ENCODE measurements around the gene CA11. TPM values are rescaled to one million over a fixed set of nuclear protein-coding genes. Genes with fewer than 3 reads are reported as not detected.

CA11 gene
- total and polyA plus RNA-seq, 9 of the 15 experiments (the other 6 are each of a cell fraction or from before 2014, with no cell fraction given) = 2.9 to 19.9 (median 8.3) TPM

GRCh38 chr19:48634036-48634342 is 12.0 kb downstream of the CA11 start:
- peak overlapping the region; percentile 59 to 61; a peak in 3 of 4 replicates for H3K9ac ChIP-seq (ENCODE audit: insufficient read depth in 1 of 2, low read depth in 2 of 2, low read length in 2 of 2)
- H3K27me3 ChIP-seq (ENCODE audit: control insufficient read depth in 2 of 2, insufficient read depth in 2 of 2, low read length in 2 of 2) = no peaks in the 10 kb centered on the region
- H3K9me1 ChIP-seq (ENCODE audit: control insufficient read depth, insufficient read depth, low read length) = peaks cover 4% of the 10 kb centered on the region
- no TSS peak for BruUV-seq (replicated peaks)
- H2AFZ ChIP-seq (ENCODE audit: low read depth, low read length) = peak overlapping the region; percentile 86
- 22% methylated on average over 7 of the region's 7 CpGs for WGBS (ENCODE audit: insufficient coverage, low coverage, missing lambda C conversion rate)
- H4K20me1 ChIP-seq (replicated peaks; ENCODE audit: control insufficient read depth, insufficient read depth, low read length) = 0 out of 2 replicates have a peak, but pooled peaks cover 4% of the 10 kb centered on the region
- POLR2A ChIA-PET = interaction anchor here (0.6 to 2.4 kb wide), 8 partner anchors 9 to 300 kb away, joined by 3 to 18 read pairs (median 4); partner anchors contain the start of genes DHDH, RPL18 and SPHK2
- peaks cover 40 to 86% of the 10 kb centered on the region in 2 experiments for H3K4me1 ChIP-seq (replicated peaks in 1 of 2; ENCODE audit: control insufficient read depth in 2 of 2, insufficient read depth in 2 of 2, low read length in 2 of 2)
- peaks cover 16% of the 10 kb centered on the region; the same call in 2 of the 3 replicates for H3K79me2 ChIP-seq (ENCODE audit: control insufficient read depth, insufficient read depth, low read length)
- H3K36me3 ChIP-seq (ENCODE audit: control insufficient read depth, insufficient read depth, low read length) = peaks cover 2% of the 10 kb centered on the region; the same call in 1 of the 3 replicates
- intact Hi-C loops (cut with micrococcal nuclease) = no loop called here
- peak overlapping the region; percentile 83 for H3K4me2 ChIP-seq (ENCODE audit: insufficient read depth, low read length)
- H3K9me3 ChIP-seq (replicated peaks; ENCODE audit: control insufficient read depth, insufficient read depth, low read depth, low read length) = no peaks in the 10 kb centered on the region
- in situ Hi-C loops (cut with MboI) = no loop called here
- CTCF ChIA-PET (ENCODE audit: low intra/inter-chr PET ratio) = no interaction called here
- peak overlapping the region; percentile 19; the same call in 1 of the 2 replicates for H3K4me3 ChIP-seq
- DNase-seq (ENCODE audit: extremely low read depth in 1 of 4, low spot score in 3 of 4) (no peak), ATAC-seq (no peak), FAIRE-seq (no peak)
- peak overlapping the region; percentile 88 for H3K27ac ChIP-seq (ENCODE audit: extremely low read depth, low read depth, low read length)
- TF ChIP-seq, protein P1, sequence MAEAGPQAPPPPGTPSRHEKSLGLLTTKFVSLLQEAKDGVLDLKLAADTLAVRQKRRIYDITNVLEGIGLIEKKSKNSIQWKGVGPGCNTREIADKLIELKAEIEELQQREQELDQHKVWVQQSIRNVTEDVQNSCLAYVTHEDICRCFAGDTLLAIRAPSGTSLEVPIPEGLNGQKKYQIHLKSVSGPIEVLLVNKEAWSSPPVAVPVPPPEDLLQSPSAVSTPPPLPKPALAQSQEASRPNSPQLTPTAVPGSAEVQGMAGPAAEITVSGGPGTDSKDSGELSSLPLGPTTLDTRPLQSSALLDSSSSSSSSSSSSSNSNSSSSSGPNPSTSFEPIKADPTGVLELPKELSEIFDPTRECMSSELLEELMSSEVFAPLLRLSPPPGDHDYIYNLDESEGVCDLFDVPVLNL (CRISPR knock-in tag; IDR thresholded peaks at IDR 0.05; ENCODE audit: low read depth) = 0 out of 2 replicates have a peak, but pooled peaks have one; percentile 51
- TF ChIP-seq, protein P2, sequence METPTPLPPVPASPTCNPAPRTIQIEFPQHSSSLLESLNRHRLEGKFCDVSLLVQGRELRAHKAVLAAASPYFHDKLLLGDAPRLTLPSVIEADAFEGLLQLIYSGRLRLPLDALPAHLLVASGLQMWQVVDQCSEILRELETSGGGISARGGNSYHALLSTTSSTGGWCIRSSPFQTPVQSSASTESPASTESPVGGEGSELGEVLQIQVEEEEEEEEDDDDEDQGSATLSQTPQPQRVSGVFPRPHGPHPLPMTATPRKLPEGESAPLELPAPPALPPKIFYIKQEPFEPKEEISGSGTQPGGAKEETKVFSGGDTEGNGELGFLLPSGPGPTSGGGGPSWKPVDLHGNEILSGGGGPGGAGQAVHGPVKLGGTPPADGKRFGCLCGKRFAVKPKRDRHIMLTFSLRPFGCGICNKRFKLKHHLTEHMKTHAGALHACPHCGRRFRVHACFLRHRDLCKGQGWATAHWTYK (CRISPR knock-in tag; IDR thresholded peaks at IDR 0.05) = peak; percentile 59; the same call in 1 of the 2 replicates
- TF ChIP-seq ZNF436 (CRISPR knock-in tag; IDR thresholded peaks at IDR 0.05) (peak; percentile 24; the same call in 1 of the 2 replicates), CREB3 (tag; conservative IDR thresholded peaks at IDR 0.05; ENCODE audit: low read depth) (0 out of 2 replicates have a peak, but pooled peaks have one; percentile 23), ZNF121 (CRISPR knock-in tag; conservative IDR thresholded peaks at IDR 0.05) (0 out of 2 replicates have a peak, but pooled peaks have one; percentile 35), ZC3H4 (CRISPR knock-in tag; IDR thresholded peaks at IDR 0.05; ENCODE audit: borderline replicate concordance) (no peak), PHB (CRISPR knock-in tag; IDR thresholded peaks at IDR 0.05) (no peak), GABPB2 (CRISPR knock-in tag; conservative IDR thresholded peaks at IDR 0.05) (no peak), BRD9 (IDR thresholded peaks at IDR 0.05; ENCODE audit: low read depth, partially characterized antibody) (peak; percentile 15), NR2C2 (CRISPR knock-in tag; IDR thresholded peaks at IDR 0.05) (no peak), NR2C2 (tag; IDR thresholded peaks at IDR 0.05) (0 out of 2 replicates have a peak, but pooled peaks have one; percentile 5), POU5F1 (IDR thresholded peaks at IDR 0.05; ENCODE audit: borderline replicate concordance, low read depth, low read length, partially characterized antibody) (no peak), KAT2B (IDR thresholded peaks at IDR 0.05; ENCODE audit: low read depth, low read length) (no peak), ZNF780A (CRISPR knock-in tag; IDR thresholded peaks at IDR 0.05) (no peak)
- TF ChIP-seq, protein P3, sequence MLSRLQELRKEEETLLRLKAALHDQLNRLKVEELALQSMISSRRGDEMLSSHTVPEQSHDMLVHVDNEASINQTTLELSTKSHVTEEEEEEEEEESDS (CRISPR knock-in tag; IDR thresholded peaks at IDR 0.05) = no peak
- TF ChIP-seq, protein P4, sequence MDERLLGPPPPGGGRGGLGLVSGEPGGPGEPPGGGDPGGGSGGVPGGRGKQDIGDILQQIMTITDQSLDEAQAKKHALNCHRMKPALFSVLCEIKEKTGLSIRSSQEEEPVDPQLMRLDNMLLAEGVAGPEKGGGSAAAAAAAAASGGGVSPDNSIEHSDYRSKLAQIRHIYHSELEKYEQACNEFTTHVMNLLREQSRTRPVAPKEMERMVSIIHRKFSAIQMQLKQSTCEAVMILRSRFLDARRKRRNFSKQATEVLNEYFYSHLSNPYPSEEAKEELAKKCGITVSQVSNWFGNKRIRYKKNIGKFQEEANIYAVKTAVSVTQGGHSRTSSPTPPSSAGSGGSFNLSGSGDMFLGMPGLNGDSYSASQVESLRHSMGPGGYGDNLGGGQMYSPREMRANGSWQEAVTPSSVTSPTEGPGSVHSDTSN (CRISPR knock-in tag; IDR thresholded peaks at IDR 0.05; ENCODE audit: low read depth) = no peak
- TF ChIP-seq, protein P4 (tag; conservative IDR thresholded peaks at IDR 0.05; ENCODE audit: low read depth) = no peak

Measured in K562 (cell line).